ENCODE results near the gene GABPA. TPM values are rescaled to one million over a fixed set of nuclear protein-coding genes. Genes with fewer than 3 reads are reported as not detected.
"Not testable (repeated sequence)": the region's sequence is repeated elsewhere in the genome, so short reads cannot be mapped to it uniquely, and the experiment has no call there.

Gene GABPA
- total RNA-seq, 1 donor from 2014 or later: 23.8 TPM

DNA sequence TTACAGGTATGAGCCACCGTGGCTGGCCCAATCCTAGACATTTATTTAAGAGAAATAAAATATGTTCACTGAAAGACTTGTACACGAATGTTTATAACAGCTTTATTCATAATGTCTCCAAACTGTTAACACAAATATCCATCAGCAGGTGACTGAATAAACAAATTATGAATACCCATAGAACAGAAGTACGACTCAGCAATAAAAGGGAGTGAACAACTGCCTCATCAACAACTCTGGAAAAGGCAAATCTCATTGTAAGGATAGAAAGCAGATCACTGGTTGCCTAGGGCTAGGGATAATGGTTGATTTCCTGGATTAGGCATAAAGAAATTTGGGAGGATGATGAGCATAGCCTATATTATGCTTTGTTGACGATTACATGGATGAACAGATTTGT lies 41.7 kb downstream of the GABPA start:
- Mint-ChIP-seq H3K9me3 (ENCODE audit: unreplicated experiment) (no peaks in the 10 kb centered on the region), H3K4me3 (ENCODE audit: unreplicated experiment) (no peak overlapping the region), H3K36me3 (ENCODE audit: unreplicated experiment) (peaks cover 3% of the 10 kb centered on the region), H3K27ac (ENCODE audit: unreplicated experiment) (no peak overlapping the region), H3K4me1 (ENCODE audit: unreplicated experiment) (peaks cover 3% of the 10 kb centered on the region), H3K27me3 (ENCODE audit: unreplicated experiment) (no peaks in the 10 kb centered on the region)
- TF ChIP-seq, protein P1, sequence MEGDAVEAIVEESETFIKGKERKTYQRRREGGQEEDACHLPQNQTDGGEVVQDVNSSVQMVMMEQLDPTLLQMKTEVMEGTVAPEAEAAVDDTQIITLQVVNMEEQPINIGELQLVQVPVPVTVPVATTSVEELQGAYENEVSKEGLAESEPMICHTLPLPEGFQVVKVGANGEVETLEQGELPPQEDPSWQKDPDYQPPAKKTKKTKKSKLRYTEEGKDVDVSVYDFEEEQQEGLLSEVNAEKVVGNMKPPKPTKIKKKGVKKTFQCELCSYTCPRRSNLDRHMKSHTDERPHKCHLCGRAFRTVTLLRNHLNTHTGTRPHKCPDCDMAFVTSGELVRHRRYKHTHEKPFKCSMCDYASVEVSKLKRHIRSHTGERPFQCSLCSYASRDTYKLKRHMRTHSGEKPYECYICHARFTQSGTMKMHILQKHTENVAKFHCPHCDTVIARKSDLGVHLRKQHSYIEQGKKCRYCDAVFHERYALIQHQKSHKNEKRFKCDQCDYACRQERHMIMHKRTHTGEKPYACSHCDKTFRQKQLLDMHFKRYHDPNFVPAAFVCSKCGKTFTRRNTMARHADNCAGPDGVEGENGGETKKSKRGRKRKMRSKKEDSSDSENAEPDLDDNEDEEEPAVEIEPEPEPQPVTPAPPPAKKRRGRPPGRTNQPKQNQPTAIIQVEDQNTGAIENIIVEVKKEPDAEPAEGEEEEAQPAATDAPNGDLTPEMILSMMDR (IDR thresholded peaks at IDR 0.05): no peak
- no peak for DNase-seq (ENCODE audit: extremely low spot score, unreplicated experiment)

DNA sequence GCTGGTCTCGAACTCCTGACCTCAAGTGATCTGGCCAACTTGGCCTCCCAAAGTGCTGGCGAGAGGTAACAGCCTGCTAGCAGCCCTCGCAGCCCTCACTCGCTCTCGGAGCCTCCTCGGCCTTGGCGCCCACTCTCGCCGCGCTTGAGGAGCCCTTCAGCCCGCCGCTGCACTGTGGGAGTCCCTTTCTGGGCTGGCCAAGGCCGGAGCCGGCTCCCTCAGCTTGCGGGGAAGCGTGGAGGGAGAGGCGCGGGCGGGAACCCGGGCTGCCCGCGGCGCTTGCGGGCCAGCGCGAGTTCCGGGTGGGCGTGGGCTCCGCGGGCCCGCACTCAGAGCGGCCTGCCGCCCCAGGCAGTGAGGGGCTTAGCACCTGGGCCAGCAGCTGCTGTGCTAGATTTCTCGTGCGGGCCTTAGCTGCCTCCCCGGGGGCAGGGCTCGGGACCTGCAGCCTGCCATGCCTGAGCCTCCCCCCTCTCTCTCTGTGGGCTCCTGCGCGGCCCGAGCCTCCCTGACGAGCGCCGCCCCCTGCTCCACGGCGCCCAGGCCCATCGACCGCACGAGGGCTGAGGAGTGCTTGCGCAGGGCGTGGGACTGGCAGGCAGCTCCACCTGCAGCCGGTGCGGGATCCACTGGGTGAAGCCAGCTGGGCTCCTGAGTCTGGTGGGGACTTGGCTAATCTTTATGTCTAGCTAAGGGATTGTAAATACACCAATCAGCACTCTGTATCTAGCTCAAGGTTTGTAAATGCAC lies 43.5 kb downstream of the GABPA start:
- H3K27ac Mint-ChIP-seq (ENCODE audit: unreplicated experiment); H3K36me3 Mint-ChIP-seq (ENCODE audit: unreplicated experiment); H3K27me3 Mint-ChIP-seq (ENCODE audit: unreplicated experiment); H3K4me3 Mint-ChIP-seq (ENCODE audit: unreplicated experiment); H3K9me3 Mint-ChIP-seq (ENCODE audit: unreplicated experiment); DNase-seq (ENCODE audit: extremely low spot score, unreplicated experiment); H3K4me1 Mint-ChIP-seq (ENCODE audit: unreplicated experiment): not testable (repeated sequence)

DNA sequence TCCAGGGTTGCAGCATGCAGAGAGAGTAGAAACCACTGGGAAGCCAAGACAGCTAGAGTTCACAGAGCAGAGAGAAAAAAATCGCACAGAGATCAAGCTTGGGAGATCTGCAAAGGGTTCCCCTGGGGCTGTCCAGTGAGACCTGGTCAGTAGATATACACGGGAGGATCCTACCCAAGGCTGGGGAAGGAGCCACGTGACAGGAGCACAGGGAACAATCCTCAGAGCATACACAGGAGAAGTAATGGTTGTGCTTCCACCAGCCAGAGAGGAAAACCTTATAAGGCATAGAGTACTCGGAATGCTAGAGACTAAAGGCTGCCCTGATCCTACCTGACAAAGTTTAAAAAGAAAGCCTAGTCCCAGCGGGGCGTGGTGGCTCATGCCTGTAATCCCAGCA lies 53.9 kb downstream of the GABPA start:
- Mint-ChIP-seq H3K4me1 (ENCODE audit: unreplicated experiment) (peaks cover 7% of the 10 kb centered on the region), H3K27ac (ENCODE audit: unreplicated experiment) (no peak overlapping the region), H3K9me3 (ENCODE audit: unreplicated experiment) (no peaks in the 10 kb centered on the region), H3K36me3 (ENCODE audit: unreplicated experiment) (no peaks in the 10 kb centered on the region), H3K27me3 (ENCODE audit: unreplicated experiment) (peaks cover 38% of the 10 kb centered on the region), H3K4me3 (ENCODE audit: unreplicated experiment) (no peak overlapping the region)
- no peak for DNase-seq (ENCODE audit: extremely low spot score, unreplicated experiment)
- TF ChIP-seq, protein P1 (IDR thresholded peaks at IDR 0.05): no peak

DNA sequence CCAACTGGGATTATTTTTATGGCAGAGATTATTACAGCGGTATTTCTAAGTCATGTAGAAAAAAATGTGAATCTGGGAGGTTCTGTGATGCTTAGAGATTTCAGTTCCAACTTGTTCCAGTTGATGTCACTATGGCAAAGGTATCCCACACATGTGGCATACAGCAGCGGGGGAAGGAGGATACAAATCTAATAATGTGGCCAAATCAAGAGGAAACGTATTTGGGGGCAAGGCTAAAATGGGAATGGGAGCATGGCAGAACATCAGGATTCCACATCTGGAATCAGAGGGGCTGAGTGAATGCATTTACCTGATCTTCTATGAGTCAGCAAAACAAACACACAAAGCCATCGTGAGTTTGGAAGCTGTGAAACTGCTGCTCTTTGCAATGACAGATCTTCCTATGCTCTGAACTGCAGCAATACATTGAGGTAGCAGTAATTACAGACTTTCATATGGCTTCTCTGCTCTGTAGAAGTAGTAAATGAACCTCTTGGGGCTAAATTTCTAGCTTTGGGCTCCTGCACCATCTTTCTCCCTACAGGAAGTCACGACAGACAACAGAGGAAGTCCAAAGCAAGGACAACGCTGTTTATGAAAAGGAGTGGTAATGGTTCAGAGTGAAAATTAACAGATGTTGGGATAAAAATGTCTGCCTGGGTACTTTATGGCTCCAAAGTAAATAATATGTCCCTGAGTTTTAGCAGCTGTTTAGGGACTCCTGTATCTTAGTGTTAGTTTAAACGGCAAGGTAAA lies 55.5 kb downstream of the GABPA start:
- Mint-ChIP-seq H3K27ac (ENCODE audit: unreplicated experiment) (no peak overlapping the region), H3K36me3 (ENCODE audit: unreplicated experiment) (no peaks in the 10 kb centered on the region), H3K4me1 (ENCODE audit: unreplicated experiment) (peaks cover 7% of the 10 kb centered on the region), H3K9me3 (ENCODE audit: unreplicated experiment) (no peaks in the 10 kb centered on the region), H3K4me3 (ENCODE audit: unreplicated experiment) (peak overlapping the region; percentile 56), H3K27me3 (ENCODE audit: unreplicated experiment) (peaks cover 30% of the 10 kb centered on the region)
- TF ChIP-seq, protein P1 (IDR thresholded peaks at IDR 0.05): peak; percentile 66
- no peak for DNase-seq (ENCODE audit: extremely low spot score, unreplicated experiment)

DNA sequence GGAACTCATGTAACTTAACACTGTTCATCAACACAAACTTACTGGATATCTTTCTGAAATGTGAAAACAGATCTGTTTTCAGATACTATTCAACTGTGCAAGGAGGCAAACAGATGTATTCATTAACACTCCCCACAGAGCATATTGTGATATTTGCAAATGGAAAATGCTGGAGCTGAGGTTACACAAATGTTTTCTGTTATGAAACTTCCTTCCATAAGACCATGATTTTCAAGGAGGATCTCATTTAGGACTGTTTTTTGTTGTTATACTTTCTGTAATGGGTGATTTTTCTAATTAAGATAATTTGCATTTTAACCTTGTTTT lies 56.1 kb downstream of the GABPA start:
- Mint-ChIP-seq H3K36me3 (ENCODE audit: unreplicated experiment) (no peaks in the 10 kb centered on the region), H3K27me3 (ENCODE audit: unreplicated experiment) (peaks cover 31% of the 10 kb centered on the region), H3K4me3 (ENCODE audit: unreplicated experiment) (no peak overlapping the region), H3K9me3 (ENCODE audit: unreplicated experiment) (no peaks in the 10 kb centered on the region), H3K4me1 (ENCODE audit: unreplicated experiment) (peaks cover 7% of the 10 kb centered on the region), H3K27ac (ENCODE audit: unreplicated experiment) (no peak overlapping the region)
- TF ChIP-seq, protein P1 (IDR thresholded peaks at IDR 0.05): no peak
- no peak for DNase-seq (ENCODE audit: extremely low spot score, unreplicated experiment)
